LNCAP (cell line): ENCODE data around the gene NFATC1.
A peak's percentile ranks its signal among the peaks of the same experiment; 100 is the strongest.

Source experiments
- CTCF ChIP-seq: fragments of 450-650 bp; IDR thresholded peaks from 2 replicates; pipeline ENCODE4 v1.5.1; 2017; ENCODE audit warnings: mild to moderate bottlenecking

The NFATC1 gene

GRCh38 chr18:79395761-79396404, at the start of gene NFATC1:
NFATC1 (plus strand) TSS chr18:79395930; CDS start chr18:79396225, 295 bp downstream.
- no peak for TF ChIP-seq CTCF

GRCh38 chr18:79345981-79346380, 49.7 kb upstream of the NFATC1 start:
- no peak for TF ChIP-seq CTCF

GRCh38 chr18:79348066-79348465, 47.7 kb upstream of the NFATC1 start:
- TF ChIP-seq CTCF, result no peak

- TF ChIP-seq CTCF, result no peak
Measured at GRCh38 chr18:79352432-79352831, 43.3 kb upstream of the NFATC1 start.

- peak; percentile 27; the same call in 1 of the 2 replicates for TF ChIP-seq CTCF
Measured at GRCh38 chr18:79353267-79353666, 42.5 kb upstream of the NFATC1 start.

- TF ChIP-seq CTCF, result no peak
Measured at GRCh38 chr18:79354350-79354749, 41.4 kb upstream of the NFATC1 start.

GRCh38 chr18:79355433-79356335, 40.0 kb upstream of the NFATC1 start:
- no peak for TF ChIP-seq CTCF
